Upper lobe of right lung (tissue), 1 donor: Measurements from ENCODE around the gene DNAJC3. TPM values are rescaled to one million over a fixed set of nuclear protein-coding genes. Genes with fewer than 3 reads are reported as not detected.
"Not testable (repeated sequence)": the region's sequence is repeated elsewhere in the genome, so short reads cannot be mapped to it uniquely, and the experiment has no call there.

Source experiments
- ATAC-seq: fragments of 200-7000 bp; cut with Tn5 transposase; one replicate; pipeline ENCODE4 v1.9.1; 2020; ENCODE audit warnings: mild to moderate bottlenecking, moderate library complexity
- DNase-seq: peaks from one replicate; pipeline ENCODE4 v3.0.0-alpha.2; 2020
- H3K27ac ChIP-seq: fragments of 200-600 bp; one replicate; pipeline ENCODE4 v1.8.0; 2022
- H3K27me3 ChIP-seq: fragments of 200-600 bp; one replicate; pipeline ENCODE4 v1.8.0; 2022; ENCODE audit warnings: mild to moderate bottlenecking
- H3K36me3 ChIP-seq: fragments of 200-600 bp; one replicate; pipeline ENCODE4 v1.8.0; 2022
- H3K4me1 ChIP-seq: fragments of 200-600 bp; one replicate; pipeline ENCODE4 v1.8.0; 2022
- H3K4me3 ChIP-seq: fragments of 200-600 bp; one replicate; pipeline ENCODE4 v1.8.0; 2022; ENCODE audit warnings: mild to moderate bottlenecking
- H3K9me3 ChIP-seq: fragments of 200-600 bp; one replicate; pipeline ENCODE4 v1.8.0; 2022
- intact Hi-C: fragments of 100-400 bp; cut with DNase I; formaldehyde crosslinking; loops from one replicate; pipeline ENCODE4 v1.11.0; 2022
- total RNA-seq: library from RNA; stranded (reverse); fragmentation: NEBNext Ultra II Directional; extraction: Animal tissue kit (Norgen Biotek cat#: 25700); gene quantifications from one replicate; pipeline ENCODE4 v1.2.1, GENCODE V29; 2021
- TF ChIP-seq, protein P1 (sequence below): fragments of 200-600 bp; IDR thresholded peaks from one replicate; pipeline ENCODE4 v1.8.0; 2022; ENCODE audit warnings: antibody characterized with exemption
- donor health status: DM: no; HTN: yes; CAD: no; lungs with severe emphysema.

The DNAJC3 gene
- total RNA-seq, 1 donor from 2014 or later: 67.9 TPM

- Histone ChIP-seq H3K4me3 (no peak overlapping the region), H3K9me3 (no peaks in the 10 kb centered on the region), H3K27ac (no peak overlapping the region), H3K36me3 (peaks cover 41% of the 10 kb centered on the region), H3K4me1 (no peaks in the 10 kb centered on the region), H3K27me3 (no peaks in the 10 kb centered on the region)
- no peak for DNase-seq
- TF ChIP-seq, protein P1, sequence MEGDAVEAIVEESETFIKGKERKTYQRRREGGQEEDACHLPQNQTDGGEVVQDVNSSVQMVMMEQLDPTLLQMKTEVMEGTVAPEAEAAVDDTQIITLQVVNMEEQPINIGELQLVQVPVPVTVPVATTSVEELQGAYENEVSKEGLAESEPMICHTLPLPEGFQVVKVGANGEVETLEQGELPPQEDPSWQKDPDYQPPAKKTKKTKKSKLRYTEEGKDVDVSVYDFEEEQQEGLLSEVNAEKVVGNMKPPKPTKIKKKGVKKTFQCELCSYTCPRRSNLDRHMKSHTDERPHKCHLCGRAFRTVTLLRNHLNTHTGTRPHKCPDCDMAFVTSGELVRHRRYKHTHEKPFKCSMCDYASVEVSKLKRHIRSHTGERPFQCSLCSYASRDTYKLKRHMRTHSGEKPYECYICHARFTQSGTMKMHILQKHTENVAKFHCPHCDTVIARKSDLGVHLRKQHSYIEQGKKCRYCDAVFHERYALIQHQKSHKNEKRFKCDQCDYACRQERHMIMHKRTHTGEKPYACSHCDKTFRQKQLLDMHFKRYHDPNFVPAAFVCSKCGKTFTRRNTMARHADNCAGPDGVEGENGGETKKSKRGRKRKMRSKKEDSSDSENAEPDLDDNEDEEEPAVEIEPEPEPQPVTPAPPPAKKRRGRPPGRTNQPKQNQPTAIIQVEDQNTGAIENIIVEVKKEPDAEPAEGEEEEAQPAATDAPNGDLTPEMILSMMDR: no peak
- no peak for ATAC-seq
- intact Hi-C loops: no loop called here
Observed at GRCh38 chr13:95710313-95710712, 33.4 kb downstream of the DNAJC3 start.

GRCh38 chr13:95712846-95713245, 35.9 kb downstream of the DNAJC3 start:
- intact Hi-C loops, H3K27ac ChIP-seq, ATAC-seq, H3K4me1 ChIP-seq, H3K27me3 ChIP-seq, DNase-seq, H3K4me3 ChIP-seq, H3K9me3 ChIP-seq: not testable (repeated sequence)
- H3K36me3 ChIP-seq: peaks cover 41% of the 10 kb centered on the region

DNA sequence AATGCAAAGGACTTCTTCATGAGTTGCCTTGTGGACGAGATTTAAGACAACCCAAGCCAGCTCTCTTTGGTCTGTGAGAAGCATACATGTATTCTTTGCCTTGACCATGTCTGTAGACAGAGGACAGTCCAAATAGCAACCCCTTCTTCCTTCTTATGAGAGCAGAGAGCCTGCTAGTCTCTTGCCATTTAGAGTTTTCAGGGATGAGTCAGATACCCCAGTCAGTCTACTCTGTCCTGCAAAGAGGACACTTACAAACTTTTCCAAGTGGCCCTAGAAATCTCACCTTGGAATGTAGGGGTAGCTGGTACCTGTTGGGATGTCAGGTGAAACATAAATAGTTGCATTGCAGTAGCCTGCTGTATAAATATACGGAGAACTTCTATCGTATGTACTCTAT, 36.7 kb downstream of the DNAJC3 start:
- no peak overlapping the region for H3K27ac ChIP-seq
- H3K4me3 ChIP-seq: no peak overlapping the region
- H3K4me1 ChIP-seq: no peaks in the 10 kb centered on the region
- H3K27me3 ChIP-seq: no peaks in the 10 kb centered on the region
- DNase-seq: no peak
- ATAC-seq: no peak
- TF ChIP-seq, protein P1: no peak
- H3K36me3 ChIP-seq: peaks cover 41% of the 10 kb centered on the region
- no peaks in the 10 kb centered on the region for H3K9me3 ChIP-seq
- intact Hi-C loops: no loop called here

GRCh38 chr13:95714142-95714832, 37.3 kb downstream of the DNAJC3 start:
- H3K27ac ChIP-seq: no peak overlapping the region
- TF ChIP-seq, protein P1: no peak
- intact Hi-C loops: no loop called here
- ATAC-seq (peak; percentile 49), DNase-seq (no peak)
- peaks cover 41% of the 10 kb centered on the region for H3K36me3 ChIP-seq
- no peaks in the 10 kb centered on the region for H3K4me1 ChIP-seq
- no peaks in the 10 kb centered on the region for H3K27me3 ChIP-seq
- no peaks in the 10 kb centered on the region for H3K9me3 ChIP-seq
- no peak overlapping the region for H3K4me3 ChIP-seq

DNA sequence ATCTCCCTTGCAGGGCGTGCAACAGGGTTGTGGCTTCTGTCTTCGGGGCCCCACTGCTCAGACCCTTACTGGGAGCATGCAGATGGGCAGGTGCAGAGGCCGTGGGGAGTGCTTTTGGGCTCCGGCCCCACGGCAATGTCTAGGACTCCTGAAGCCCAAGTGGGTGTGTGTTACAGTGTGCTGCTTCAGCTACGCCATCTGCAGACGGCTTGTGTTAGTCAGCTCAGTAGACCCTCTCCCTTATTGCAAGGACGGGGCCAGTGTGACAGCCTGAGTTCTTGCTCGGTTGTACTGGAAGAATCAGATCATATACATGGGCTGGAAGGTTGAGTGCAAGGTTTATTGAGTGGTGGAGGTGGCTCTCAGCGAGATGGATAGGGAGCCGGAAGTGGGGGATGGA, 39.3 kb downstream of the DNAJC3 start:
- H3K36me3 ChIP-seq: peaks cover 24% of the 10 kb centered on the region
- H3K4me1 ChIP-seq: no peaks in the 10 kb centered on the region
- ATAC-seq (peak; percentile 14), DNase-seq (no peak)
- no peak overlapping the region for H3K4me3 ChIP-seq
- no peaks in the 10 kb centered on the region for H3K9me3 ChIP-seq
- intact Hi-C loops: no loop called here
- H3K27me3 ChIP-seq: no peaks in the 10 kb centered on the region
- H3K27ac ChIP-seq: no peak overlapping the region
- TF ChIP-seq, protein P1: no peak

DNA sequence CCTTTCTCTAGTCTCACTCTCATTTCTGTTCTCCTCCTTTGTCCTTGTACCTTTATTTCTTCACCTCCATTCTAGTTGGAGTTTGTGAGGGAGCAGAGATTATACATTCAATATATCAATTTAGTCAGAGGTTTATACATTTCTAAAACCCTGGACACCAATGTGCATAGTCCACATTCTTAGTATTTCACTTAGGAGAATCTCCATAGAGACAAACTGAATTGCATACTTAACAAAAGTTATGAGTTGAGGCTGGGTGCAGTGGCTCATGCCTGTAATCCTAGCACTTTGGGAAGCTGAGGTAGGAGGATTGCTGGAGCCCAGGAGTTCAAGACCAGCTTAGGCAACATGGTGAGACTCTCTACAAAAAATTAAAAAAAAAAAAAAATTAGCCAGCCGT, 45.3 kb downstream of the DNAJC3 start:
- DNase-seq (no peak), ATAC-seq (no peak)
- H3K4me3 ChIP-seq: no peak overlapping the region
- H3K36me3 ChIP-seq: peaks cover 15% of the 10 kb centered on the region
- no peak overlapping the region for H3K27ac ChIP-seq
- intact Hi-C loops: no loop called here
- H3K27me3 ChIP-seq: no peaks in the 10 kb centered on the region
- H3K9me3 ChIP-seq: no peaks in the 10 kb centered on the region
- no peaks in the 10 kb centered on the region for H3K4me1 ChIP-seq
- TF ChIP-seq, protein P1: no peak
